ENCODE data around the gene USP17L25. TPM values are rescaled to one million over a fixed set of nuclear protein-coding genes. Genes with fewer than 3 reads are reported as not detected.
"Not testable (repeated sequence)": the region's sequence is repeated elsewhere in the genome, so short reads cannot be mapped to it uniquely, and the experiment has no call there.

USP17L25 gene
- not detected for total RNA-seq

GRCh38 chr4:9329611-9330010, at the start of gene USP17L25:
Gene USP17L25 (plus strand): TSS chr4:9329911. CDS start chr4:9329911, 0 bp downstream.
- H3K9me3 ChIP-seq; H3K27ac ChIP-seq; intact Hi-C loops (cut with DNase I; ENCODE audit: low total_unique reads); DNase-seq (ENCODE audit: low spot score in 2 of 2); H3K36me3 ChIP-seq; H3K4me3 ChIP-seq; H3K4me1 ChIP-seq; H3K27me3 ChIP-seq: not testable (repeated sequence)

- H3K4me1 ChIP-seq; H3K27me3 ChIP-seq; H3K36me3 ChIP-seq; H3K27ac ChIP-seq; DNase-seq (ENCODE audit: low spot score in 2 of 2); H3K4me3 ChIP-seq; H3K9me3 ChIP-seq; intact Hi-C loops (cut with DNase I; ENCODE audit: low total_unique reads): not testable (repeated sequence)
Measured at GRCh38 chr4:9324191-9324590, 5.5 kb upstream of the USP17L25 start.

DNA sequence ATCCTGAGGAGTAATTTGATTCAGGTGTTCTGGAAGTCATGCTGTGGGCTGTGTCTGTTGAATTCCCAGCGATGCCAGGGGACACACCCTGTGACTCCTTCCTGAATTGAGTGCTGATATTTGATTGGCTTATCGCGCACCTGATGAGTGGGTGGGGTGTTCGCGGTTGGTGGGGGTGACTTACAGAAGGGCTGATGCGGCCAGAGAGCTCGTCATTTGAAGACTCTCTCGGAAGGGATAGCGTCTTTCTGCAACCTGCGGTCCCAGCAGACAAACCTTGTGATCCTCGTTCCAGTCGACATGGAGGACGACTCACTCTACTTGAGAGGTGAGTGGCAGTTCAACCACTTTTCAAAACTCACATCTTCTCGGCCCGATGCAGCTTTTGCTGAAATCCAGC, 4.8 kb upstream of the USP17L25 start, which contains the start of gene USP17L24:
USP17L24 (plus strand) TSS at position 301 of the 400 bp plus-strand sequence; CDS start at position 301, 0 bp downstream.
- H3K27me3 ChIP-seq; H3K9me3 ChIP-seq; H3K27ac ChIP-seq; H3K4me1 ChIP-seq; H3K4me3 ChIP-seq; DNase-seq (ENCODE audit: low spot score in 2 of 2); intact Hi-C loops (cut with DNase I; ENCODE audit: low total_unique reads); H3K36me3 ChIP-seq: not testable (repeated sequence)

DNA sequence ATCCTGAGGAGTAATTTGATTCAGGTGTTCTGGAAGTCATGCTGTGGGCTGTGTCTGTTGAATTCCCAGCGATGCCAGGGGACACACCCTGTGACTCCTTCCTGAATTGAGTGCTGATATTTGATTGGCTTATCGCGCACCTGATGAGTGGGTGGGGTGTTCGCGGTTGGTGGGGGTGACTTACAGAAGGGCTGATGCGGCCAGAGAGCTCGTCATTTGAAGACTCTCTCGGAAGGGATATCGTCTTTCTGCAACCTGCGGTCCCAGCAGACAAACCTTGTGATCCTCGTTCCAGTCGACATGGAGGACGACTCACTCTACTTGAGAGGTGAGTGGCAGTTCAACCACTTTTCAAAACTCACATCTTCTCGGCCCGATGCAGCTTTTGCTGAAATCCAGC, 4.6 kb downstream of the USP17L25 start, which contains the start of gene USP17L26:
USP17L26 (plus strand) TSS at position 301 of the 400 bp plus-strand sequence; CDS start at position 301, 0 bp downstream.
- DNase-seq (ENCODE audit: low spot score in 2 of 2); H3K27ac ChIP-seq; H3K4me3 ChIP-seq; H3K4me1 ChIP-seq; H3K9me3 ChIP-seq; intact Hi-C loops (cut with DNase I; ENCODE audit: low total_unique reads); H3K36me3 ChIP-seq; H3K27me3 ChIP-seq: not testable (repeated sequence)

GRCh38 chr4:9339103-9339502, 9.4 kb downstream of the USP17L25 start, which contains the start of gene USP17L5:
Gene USP17L5 (plus strand): TSS chr4:9339403. CDS start chr4:9339403, 0 bp downstream.
- H3K9me3 ChIP-seq; H3K36me3 ChIP-seq; H3K4me3 ChIP-seq; H3K27me3 ChIP-seq; H3K27ac ChIP-seq; intact Hi-C loops (cut with DNase I; ENCODE audit: low total_unique reads); DNase-seq (ENCODE audit: low spot score in 2 of 2); H3K4me1 ChIP-seq: not testable (repeated sequence)

GRCh38 chr4:9343848-9344247, 14.1 kb downstream of the USP17L25 start, which contains the start of gene USP17L27:
Gene USP17L27 (plus strand): TSS chr4:9344148. CDS start chr4:9344148, 0 bp downstream.
- H3K9me3 ChIP-seq; intact Hi-C loops (cut with DNase I; ENCODE audit: low total_unique reads); H3K27ac ChIP-seq; H3K36me3 ChIP-seq; H3K27me3 ChIP-seq; H3K4me3 ChIP-seq; H3K4me1 ChIP-seq; DNase-seq (ENCODE audit: low spot score in 2 of 2): not testable (repeated sequence)

DNA sequence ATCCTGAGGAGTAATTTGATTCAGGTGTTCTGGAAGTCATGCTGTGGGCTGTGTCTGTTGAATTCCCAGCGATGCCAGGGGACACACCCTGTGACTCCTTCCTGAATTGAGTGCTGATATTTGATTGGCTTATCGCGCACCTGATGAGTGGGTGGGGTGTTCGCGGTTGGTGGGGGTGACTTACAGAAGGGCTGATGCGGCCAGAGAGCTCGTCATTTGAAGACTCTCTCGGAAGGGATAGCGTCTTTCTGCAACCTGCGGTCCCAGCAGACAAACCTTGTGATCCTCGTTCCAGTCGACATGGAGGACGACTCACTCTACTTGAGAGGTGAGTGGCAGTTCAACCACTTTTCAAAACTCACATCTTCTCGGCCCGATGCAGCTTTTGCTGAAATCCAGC, 18.9 kb downstream of the USP17L25 start, which contains the start of gene USP17L28:
USP17L28 (plus strand) TSS at position 301 of the 400 bp plus-strand sequence; CDS start at position 301, 0 bp downstream.
- DNase-seq (ENCODE audit: low spot score in 2 of 2); H3K27me3 ChIP-seq; H3K36me3 ChIP-seq; intact Hi-C loops (cut with DNase I; ENCODE audit: low total_unique reads); H3K4me3 ChIP-seq; H3K4me1 ChIP-seq; H3K27ac ChIP-seq; H3K9me3 ChIP-seq: not testable (repeated sequence)

GRCh38 chr4:9350866-9351265, 21.2 kb downstream of the USP17L25 start:
- DNase-seq (ENCODE audit: low spot score in 2 of 2); H3K27me3 ChIP-seq; H3K36me3 ChIP-seq; H3K4me3 ChIP-seq; H3K27ac ChIP-seq; intact Hi-C loops (cut with DNase I; ENCODE audit: low total_unique reads); H3K4me1 ChIP-seq; H3K9me3 ChIP-seq: not testable (repeated sequence)

DNA sequence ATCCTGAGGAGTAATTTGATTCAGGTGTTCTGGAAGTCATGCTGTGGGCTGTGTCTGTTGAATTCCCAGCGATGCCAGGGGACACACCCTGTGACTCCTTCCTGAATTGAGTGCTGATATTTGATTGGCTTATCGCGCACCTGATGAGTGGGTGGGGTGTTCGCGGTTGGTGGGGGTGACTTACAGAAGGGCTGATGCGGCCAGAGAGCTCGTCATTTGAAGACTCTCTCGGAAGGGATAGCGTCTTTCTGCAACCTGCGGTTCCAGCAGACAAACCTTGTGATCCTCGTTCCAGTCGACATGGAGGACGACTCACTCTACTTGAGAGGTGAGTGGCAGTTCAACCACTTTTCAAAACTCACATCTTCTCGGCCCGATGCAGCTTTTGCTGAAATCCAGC, 23.6 kb downstream of the USP17L25 start, which contains the start of gene USP17L29:
USP17L29 (plus strand) TSS at position 301 of the 400 bp plus-strand sequence; CDS start at position 301, 0 bp downstream.
- intact Hi-C loops (cut with DNase I; ENCODE audit: low total_unique reads); H3K4me3 ChIP-seq; H3K36me3 ChIP-seq; DNase-seq (ENCODE audit: low spot score in 2 of 2); H3K27ac ChIP-seq; H3K9me3 ChIP-seq; H3K4me1 ChIP-seq; H3K27me3 ChIP-seq: not testable (repeated sequence)

- DNase-seq (ENCODE audit: low spot score in 2 of 2); intact Hi-C loops (cut with DNase I; ENCODE audit: low total_unique reads); H3K27me3 ChIP-seq; H3K36me3 ChIP-seq; H3K9me3 ChIP-seq; H3K4me3 ChIP-seq; H3K4me1 ChIP-seq; H3K27ac ChIP-seq: not testable (repeated sequence)
Measured at GRCh38 chr4:9362829-9363228, 33.1 kb downstream of the USP17L25 start, which contains the start of gene USP17L30. Gene USP17L30 (plus strand): TSS chr4:9363129. CDS start chr4:9363129, 0 bp downstream.

DNA sequence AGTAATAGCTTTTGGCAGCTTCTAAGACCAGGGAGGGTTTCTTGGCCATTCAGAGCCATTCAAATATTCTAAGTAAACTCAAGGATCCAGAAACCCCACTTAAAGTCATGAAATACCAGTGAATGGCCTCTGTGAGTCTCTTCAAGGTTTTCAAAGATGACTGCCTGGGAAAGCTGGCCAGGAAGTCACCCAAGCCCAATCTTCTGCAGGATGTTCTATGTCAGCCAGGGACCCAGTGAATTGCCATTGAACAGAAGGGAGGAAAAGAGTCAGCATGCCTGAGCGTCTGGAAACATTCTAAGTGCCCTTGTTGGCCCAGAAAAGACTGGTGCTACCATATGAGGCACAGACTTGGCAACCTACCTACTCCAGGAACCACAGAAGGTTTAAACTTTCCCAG, 50.2 kb downstream of the USP17L25 start:
- DNase-seq (ENCODE audit: low spot score in 2 of 2); H3K27ac ChIP-seq; H3K4me3 ChIP-seq; H3K9me3 ChIP-seq; H3K36me3 ChIP-seq; H3K4me1 ChIP-seq; intact Hi-C loops (cut with DNase I; ENCODE audit: low total_unique reads); H3K27me3 ChIP-seq: not testable (repeated sequence)

All from breast epithelium (tissue), 4 donors.